Sigmoid colon (tissue), 7 donors: Measurements from ENCODE around the gene RASAL2. TPM values are rescaled to one million over a fixed set of nuclear protein-coding genes. Genes with fewer than 3 reads are reported as not detected.

Experiments used
- DNase-seq: peaks from one replicate; pipeline ENCODE4 v3.0.0-alpha.2; 2019
- H3K27ac ChIP-seq, 4 donors: fragments of 200-600 bp; sonication (generic); one replicate each; pipeline ENCODE4 v1.5.1; 2016 to 2019; ENCODE audit warnings: mild to moderate bottlenecking in 1 of 4
- H3K27me3 ChIP-seq, 3 donors: fragments of 200-600 bp; sonication (generic); one replicate each; pipeline ENCODE4 v1.5.1; 2019; ENCODE audit warnings: mild to moderate bottlenecking in 1 of 3
- H3K36me3 ChIP-seq, 4 donors: fragments of 200-600 bp; sonication (generic); one replicate each; pipeline ENCODE4 v1.5.1; 2016 to 2019
- H3K4me1 ChIP-seq, 4 donors: fragments of 200-600 bp; sonication (generic); one replicate each; pipeline ENCODE4 v1.5.1; 2017 to 2019
- H3K4me3 ChIP-seq, 4 donors: fragments of 200-600 bp; sonication (generic); one replicate each; pipeline ENCODE4 v1.5.1; 2017 to 2019; ENCODE audit warnings: mild to moderate bottlenecking in 2 of 4, moderate library complexity in 1 of 4
- H3K9me3 ChIP-seq, 4 donors: fragments of 200-600 bp in 3 of 4; sonication (generic) in 3 of 4; one replicate each; pipeline versions ENCODE4 v1.5.1 to v1.6.1; 2013 to 2019
- CTCF ChIP-seq, 4 experiments: fragments of 450-650 bp in 3 of 4; fragments of 200-600 bp in 1 of 4; IDR thresholded peaks; one replicate each; pipeline ENCODE4 v1.5.1; 2016 to 2019; ENCODE audit warnings: antibody characterized with exemption in 4 of 4, mild to moderate bottlenecking in 3 of 4, moderate library complexity in 2 of 4
- EP300 ChIP-seq, 4 donors: sonication (generic); formaldehyde crosslinking; IDR thresholded peaks; one replicate each; pipeline ENCODE4 v1.6.1; 2017; ENCODE audit warnings: antibody characterized with exemption in 4 of 4
- POLR2A ChIP-seq, 2 donors: fragments of 450-650 bp; IDR thresholded peaks; one replicate each; pipeline ENCODE4 v1.6.1; 2016; ENCODE audit warnings: antibody characterized with exemption in 2 of 2, mild to moderate bottlenecking in 2 of 2, moderate library complexity in 2 of 2
- POLR2AphosphoS5 ChIP-seq, 4 donors: sonication (generic); formaldehyde crosslinking; IDR thresholded peaks; one replicate each; pipeline ENCODE4 v1.6.1; 2017; ENCODE audit warnings: antibody characterized with exemption in 4 of 4
- WGBS, 2 donors: extraction: QIAGEN DNeasy Blood & Tissue Kit; methylation state at CpG; one replicate each; pipeline ENCODE4 v1.1.7; 2013; 5-methylcytosine and 5-hydroxymethylcytosine counted together
- intact Hi-C: fragments of 100-400 bp; cut with DNase I; formaldehyde crosslinking; loops from one replicate; pipeline ENCODE4 v1.15.1; 2023
- polyA plus RNA-seq, 3 donors: library from polyadenylated mRNA; stranded (reverse); fragments of 200-250 nt; gene quantifications; one replicate each; pipeline ENCODE4 v1.2.3, GENCODE V29; 2013
- total RNA-seq, 4 donors: library from RNA; depleted of rRNA; stranded (reverse); fragments of >200 nt; gene quantifications; one replicate each; pipeline ENCODE4 v1.1.0, GENCODE V29; 2016
- donor health status: healthy with polysubstance abuse.
- donor health status: Bipolar disorder and iron deficiency.
- donor health status: healthy.

RASAL2 gene
- total and polyA plus RNA-seq, 7 donors, result 0.92 to 25.5 (median 11.1) TPM

DNA sequence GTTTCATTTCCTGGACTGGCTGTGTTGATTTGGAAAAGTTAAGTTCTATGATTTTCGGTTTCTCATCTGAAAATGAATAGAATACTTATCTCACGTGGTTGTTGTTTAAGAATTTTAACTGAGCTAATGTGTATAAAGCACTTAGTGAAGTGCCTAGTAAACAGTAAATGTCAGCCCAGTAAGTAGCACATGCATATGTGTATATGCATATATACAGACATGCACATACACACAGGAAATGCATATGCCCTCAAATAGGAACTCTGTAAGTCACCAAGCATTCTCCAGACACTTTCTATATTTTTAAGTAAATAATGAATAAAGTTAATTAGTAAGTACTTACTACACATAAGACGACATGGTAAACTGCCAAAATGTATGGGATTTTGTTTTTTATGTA lies 274.3 kb downstream of the RASAL2 start:
- intact Hi-C loops, result no loop called here
- H3K4me1 ChIP-seq, result peaks cover 0 to 15% (median 11%) of the 10 kb centered on the region in 4 donors
- no peak overlapping the region for H3K27ac ChIP-seq
- H3K36me3 ChIP-seq, result no peaks in the 10 kb centered on the region
- no peaks in the 10 kb centered on the region for H3K27me3 ChIP-seq
- H3K9me3 ChIP-seq, result no peaks in the 10 kb centered on the region
- H3K4me3 ChIP-seq, result no peak overlapping the region
- TF ChIP-seq CTCF (IDR thresholded peaks at IDR 0.05), result no peak
- no peak for TF ChIP-seq POLR2A (IDR thresholded peaks at IDR 0.05)
- no peak for TF ChIP-seq EP300 (IDR thresholded peaks at IDR 0.05)
- no peak for TF ChIP-seq POLR2AphosphoS5 (IDR thresholded peaks at IDR 0.05)
- DNase-seq, result no peak
- 80 to 81% methylated on average over 3 of the region's 3 CpGs for WGBS, 2 donors

- Histone ChIP-seq H3K27me3 (no peaks in the 10 kb centered on the region), H3K9me3 (no peaks in the 10 kb centered on the region), H3K27ac (peak overlapping the region in 2 of 4 donors; percentile 33 to 46), H3K4me1 (peaks cover 0 to 15% (median 11%) of the 10 kb centered on the region in 4 donors), H3K36me3 (no peaks in the 10 kb centered on the region), H3K4me3 (peak overlapping the region; percentile 5 to 38 (median 28))
- intact Hi-C loops, result no loop called here
- peak; percentile 61 for DNase-seq
- 26 to 70% methylated on average over 6 of the region's 6 CpGs for WGBS, 2 donors
- TF ChIP-seq POLR2A (IDR thresholded peaks at IDR 0.05) (no peak), EP300 (IDR thresholded peaks at IDR 0.05) (no peak), POLR2AphosphoS5 (IDR thresholded peaks at IDR 0.05) (no peak)
These were observed 277.3 kb downstream of the RASAL2 start for GRCh38 chr1:178371235-178371634.

GRCh38 chr1:178371933-178372388 lies 278.1 kb downstream of the RASAL2 start:
- 37 to 62% methylated on average over 4 of the region's 4 CpGs for WGBS, 2 donors
- Histone ChIP-seq H3K4me1 (peaks cover 0 to 15% (median 11%) of the 10 kb centered on the region in 4 donors), H3K27ac (peak overlapping the region in 2 of 4 donors; percentile 33 to 46), H3K27me3 (no peaks in the 10 kb centered on the region), H3K9me3 (no peaks in the 10 kb centered on the region), H3K36me3 (no peaks in the 10 kb centered on the region), H3K4me3 (peak overlapping the region in 3 of 4 donors; percentile 28 to 38 (median 28))
- no peak for DNase-seq
- TF ChIP-seq POLR2A (IDR thresholded peaks at IDR 0.05), result no peak
- TF ChIP-seq POLR2AphosphoS5 (IDR thresholded peaks at IDR 0.05), result no peak
- no peak for TF ChIP-seq CTCF (IDR thresholded peaks at IDR 0.05)
- TF ChIP-seq EP300 (IDR thresholded peaks at IDR 0.05), result no peak
- intact Hi-C loops, result no loop called here

DNA sequence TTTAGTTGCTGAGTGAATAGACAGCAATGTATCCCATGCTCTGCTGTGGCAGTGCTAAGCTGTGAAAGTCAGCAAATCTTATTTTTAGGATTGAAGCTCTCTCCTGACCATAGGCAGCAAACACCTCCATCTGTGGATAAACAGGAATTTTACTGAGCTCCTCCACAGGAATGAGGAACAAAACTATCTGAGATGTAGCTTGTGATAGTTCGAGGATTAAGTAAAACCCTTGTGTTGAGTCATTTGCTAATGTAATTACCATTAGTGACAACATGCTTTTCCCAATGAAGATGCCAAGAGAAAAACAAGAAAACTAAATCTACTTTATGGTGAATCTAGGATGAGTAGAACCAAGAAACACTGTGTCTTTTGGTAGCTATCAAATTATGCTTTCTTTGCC lies 280.1 kb downstream of the RASAL2 start:
- H3K27ac ChIP-seq, result no peak overlapping the region
- H3K27me3 ChIP-seq, result no peaks in the 10 kb centered on the region
- H3K36me3 ChIP-seq, result no peaks in the 10 kb centered on the region
- WGBS, 2 donors, result 84 to 88% methylated on average over 1 of the region's 1 CpG
- DNase-seq, result no peak
- intact Hi-C loops, result no loop called here
- H3K4me3 ChIP-seq, result no peak overlapping the region
- peaks cover 0 to 15% (median 11%) of the 10 kb centered on the region in 4 donors for H3K4me1 ChIP-seq
- no peaks in the 10 kb centered on the region for H3K9me3 ChIP-seq
- TF ChIP-seq EP300 (IDR thresholded peaks at IDR 0.05) (no peak), POLR2AphosphoS5 (IDR thresholded peaks at IDR 0.05) (no peak), POLR2A (IDR thresholded peaks at IDR 0.05) (no peak), CTCF (IDR thresholded peaks at IDR 0.05) (no peak)

DNA sequence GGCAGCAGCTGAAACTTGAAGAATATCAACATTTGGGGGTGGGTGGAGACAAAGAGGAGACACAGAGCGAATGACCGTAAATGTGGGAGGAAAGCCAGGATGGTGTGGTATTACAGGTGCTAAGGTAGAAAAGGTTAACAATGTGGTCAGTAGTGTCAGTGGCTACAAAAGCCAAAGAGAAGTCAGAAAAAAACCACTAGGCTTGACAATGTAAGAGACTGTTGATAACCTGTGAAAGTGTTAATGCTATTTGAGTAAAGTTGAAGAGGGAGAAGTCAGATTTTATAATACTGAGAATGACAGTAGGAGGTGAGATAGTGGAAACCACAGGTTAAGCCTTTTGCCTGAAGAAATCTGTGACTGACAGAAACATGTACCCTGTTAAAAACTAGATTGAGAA lies 282.1 kb downstream of the RASAL2 start:
- H3K9me3 ChIP-seq, result no peaks in the 10 kb centered on the region
- H3K36me3 ChIP-seq, result no peaks in the 10 kb centered on the region
- no peak overlapping the region for H3K4me3 ChIP-seq
- intact Hi-C loops, result no loop called here
- DNase-seq, result no peak
- no peaks in the 10 kb centered on the region for H3K27me3 ChIP-seq
- 67 to 76% methylated on average over 2 of the region's 2 CpGs for WGBS, 2 donors
- peaks cover 0 to 15% (median 11%) of the 10 kb centered on the region in 4 donors for H3K4me1 ChIP-seq
- TF ChIP-seq CTCF (IDR thresholded peaks at IDR 0.05) (no peak), EP300 (IDR thresholded peaks at IDR 0.05) (no peak), POLR2A (IDR thresholded peaks at IDR 0.05) (no peak), POLR2AphosphoS5 (IDR thresholded peaks at IDR 0.05) (no peak)
- H3K27ac ChIP-seq, result no peak overlapping the region
